Measurements from ENCODE around the gene GPRC5D.

DNA sequence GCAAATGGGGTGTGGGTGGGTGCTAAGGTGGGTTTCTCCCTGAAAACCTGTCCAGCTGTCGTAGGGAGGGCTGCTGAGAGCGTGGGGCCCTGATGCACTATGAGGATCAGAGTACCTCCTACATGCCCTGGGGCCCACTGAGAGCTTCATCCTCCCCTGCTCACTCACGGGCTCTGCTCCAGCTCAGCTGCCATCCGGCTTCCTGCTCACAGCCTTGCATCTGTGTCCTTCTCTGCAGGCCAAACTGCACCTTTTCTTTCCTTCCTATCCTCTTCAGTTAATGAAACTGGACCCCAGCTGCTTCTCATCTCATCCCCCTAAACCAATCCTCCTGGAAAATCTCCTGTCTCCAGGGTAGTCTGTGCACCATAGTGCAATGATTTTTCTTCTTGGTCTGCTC lies 22.2 kb upstream of the GPRC5D start:
- no peak for TF ChIP-seq EP300 (IDR thresholded peaks at IDR 0.05)
- TF ChIP-seq, protein P1, sequence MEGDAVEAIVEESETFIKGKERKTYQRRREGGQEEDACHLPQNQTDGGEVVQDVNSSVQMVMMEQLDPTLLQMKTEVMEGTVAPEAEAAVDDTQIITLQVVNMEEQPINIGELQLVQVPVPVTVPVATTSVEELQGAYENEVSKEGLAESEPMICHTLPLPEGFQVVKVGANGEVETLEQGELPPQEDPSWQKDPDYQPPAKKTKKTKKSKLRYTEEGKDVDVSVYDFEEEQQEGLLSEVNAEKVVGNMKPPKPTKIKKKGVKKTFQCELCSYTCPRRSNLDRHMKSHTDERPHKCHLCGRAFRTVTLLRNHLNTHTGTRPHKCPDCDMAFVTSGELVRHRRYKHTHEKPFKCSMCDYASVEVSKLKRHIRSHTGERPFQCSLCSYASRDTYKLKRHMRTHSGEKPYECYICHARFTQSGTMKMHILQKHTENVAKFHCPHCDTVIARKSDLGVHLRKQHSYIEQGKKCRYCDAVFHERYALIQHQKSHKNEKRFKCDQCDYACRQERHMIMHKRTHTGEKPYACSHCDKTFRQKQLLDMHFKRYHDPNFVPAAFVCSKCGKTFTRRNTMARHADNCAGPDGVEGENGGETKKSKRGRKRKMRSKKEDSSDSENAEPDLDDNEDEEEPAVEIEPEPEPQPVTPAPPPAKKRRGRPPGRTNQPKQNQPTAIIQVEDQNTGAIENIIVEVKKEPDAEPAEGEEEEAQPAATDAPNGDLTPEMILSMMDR (IDR thresholded peaks at IDR 0.05) = no peak

Data from ovary (tissue), 3 donors.